Measurements from ENCODE around the gene ALDH1A2.

- TF ChIP-seq TAF1 (IDR thresholded peaks at IDR 0.05; ENCODE audit: borderline replicate concordance, insufficient read depth, low read length) (no peak), REST (IDR thresholded peaks at IDR 0.05; ENCODE audit: insufficient read depth in 1 of 2, low read depth in 2 of 2, low read length in 2 of 2) (no peak), FOXP2 (optimal IDR thresholded peaks at IDR 0.05; ENCODE audit: borderline replicate concordance, extremely low read depth, extremely low read length, insufficient read depth) (no peak)
These were observed 42.6 kb upstream of the ALDH1A2 start for GRCh38 chr15:58108117-58108516.

All from PFSK-1 (cell line).